GM12801 (cell line): ENCODE measurements around the gene REC8.

Experiments
- CTCF ChIP-seq: IDR thresholded peaks from one replicate; pipeline ENCODE4 v1.5.1; 2011; ENCODE audit warnings: control low read depth; ENCODE audit not compliant: insufficient read length; ENCODE audit errors: extremely low read depth

The REC8 gene

GRCh38 chr14:24196071-24197055 lies 24.5 kb downstream of the REC8 start:
- no peak for TF ChIP-seq CTCF

GRCh38 chr14:24197056-24197450 lies 25.2 kb downstream of the REC8 start:
- TF ChIP-seq CTCF = no peak

- no peak for TF ChIP-seq CTCF
These were observed 27.1 kb downstream of the REC8 start for GRCh38 chr14:24198814-24199524.

- TF ChIP-seq CTCF = no peak
These were observed 32.6 kb downstream of the REC8 start for GRCh38 chr14:24204163-24205146.

GRCh38 chr14:24206260-24207103 lies 34.6 kb downstream of the REC8 start:
- no peak for TF ChIP-seq CTCF

- TF ChIP-seq CTCF = no peak
These were observed 35.2 kb downstream of the REC8 start for GRCh38 chr14:24207104-24207551.
